GM19025 (cell line): Measurements from ENCODE around the gene FCER1G.

ENCODE experiments used
- ATAC-seq: cut with Tn5 transposase; IDR thresholded peaks from one replicate; pipeline ENCODE4 v1.9.1; 2021; ENCODE audit warnings: mild to moderate bottlenecking, low read depth, moderate library complexity; ENCODE audit not compliant: unreplicated experiment

Gene FCER1G

DNA sequence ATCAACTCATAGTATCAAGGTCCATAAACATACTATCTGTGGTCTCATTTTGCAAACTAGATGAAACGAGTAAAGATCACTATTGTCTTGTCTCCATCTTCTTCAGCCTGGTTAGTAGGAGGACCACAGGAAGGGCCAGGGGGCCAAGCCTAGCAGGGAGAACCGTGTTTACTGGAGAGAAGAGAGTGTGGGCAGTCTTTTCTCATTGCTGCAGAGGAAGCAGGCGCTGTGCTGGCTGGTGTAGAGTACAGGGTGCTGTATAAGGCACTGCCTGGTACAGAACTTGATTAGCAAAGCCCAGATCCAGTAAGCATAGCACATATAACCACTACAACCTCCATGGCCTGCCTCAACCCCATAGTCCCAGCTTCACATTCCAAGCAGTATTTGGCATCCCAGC is 27.8 kb upstream of the FCER1G start:
- no peak for ATAC-seq

DNA sequence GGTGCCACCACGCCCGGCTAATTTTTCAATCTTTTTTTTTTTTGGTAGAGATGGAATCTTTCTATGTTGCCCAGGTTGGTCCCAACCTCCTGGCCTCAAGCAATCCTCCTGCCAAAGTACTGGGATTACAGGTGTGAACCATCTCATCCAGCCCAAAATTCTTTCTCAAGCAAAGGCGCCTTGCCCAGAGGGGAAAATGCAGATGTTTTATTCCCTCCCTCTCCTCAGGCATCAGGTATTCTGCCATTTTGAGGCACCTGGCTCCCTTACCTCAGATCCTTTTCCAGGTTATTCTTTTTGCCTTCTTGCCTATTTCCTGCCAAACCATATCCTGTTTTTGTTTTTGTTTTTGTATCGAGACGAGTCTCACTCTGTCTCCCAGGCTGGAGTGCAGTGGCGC is 26.7 kb upstream of the FCER1G start:
- ATAC-seq = no peak

GRCh38 chr1:161189036-161189435 is 26.1 kb upstream of the FCER1G start:
- ATAC-seq = no peak

DNA sequence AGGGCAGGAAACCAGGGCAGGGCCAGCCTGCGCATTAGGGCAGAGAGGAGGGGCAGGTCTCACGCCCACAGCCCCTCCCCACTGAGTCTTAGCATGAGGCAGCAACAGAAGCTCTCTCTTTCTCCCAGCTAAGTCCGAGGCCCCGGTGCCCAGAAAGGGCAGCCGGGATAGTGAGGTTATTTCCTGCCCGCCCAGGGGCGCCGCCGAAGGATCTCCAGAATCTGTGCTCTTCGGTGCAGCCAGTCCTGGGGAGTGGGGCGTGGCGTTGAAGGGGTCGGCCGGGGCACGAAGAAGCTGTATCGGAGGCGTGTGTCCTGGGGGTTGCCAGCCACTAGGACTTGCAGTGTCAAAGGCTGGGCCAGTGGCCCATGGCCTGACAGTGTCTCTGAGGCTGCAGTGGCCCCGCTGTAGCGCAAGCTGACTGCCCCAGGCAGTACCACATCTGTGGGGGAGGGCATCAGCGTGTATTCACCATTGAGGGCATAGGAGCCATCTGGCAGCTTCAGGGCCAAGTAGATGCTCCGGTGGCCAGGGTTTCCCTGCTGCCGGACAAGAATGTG is 24.1 kb upstream of the FCER1G start:
- ATAC-seq = no peak

DNA sequence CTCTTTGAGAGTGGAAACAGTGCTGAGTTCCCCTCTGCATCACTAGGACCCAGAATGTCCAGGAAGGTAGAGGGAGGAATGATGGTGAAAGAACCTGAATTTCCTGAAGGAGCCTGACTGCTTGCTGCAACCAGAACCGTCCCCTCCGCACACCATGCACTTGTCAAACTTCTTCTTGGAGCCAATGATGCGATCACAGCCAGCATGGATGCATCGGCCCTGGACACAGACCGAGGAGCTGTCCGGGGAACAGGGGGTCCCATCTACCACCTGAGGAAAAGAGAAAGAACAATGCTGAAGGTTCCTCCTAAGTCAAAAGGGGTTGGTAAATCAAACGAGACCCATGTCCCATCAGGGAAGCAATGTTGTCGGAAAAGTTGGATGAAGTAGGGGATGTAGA is 23.1 kb upstream of the FCER1G start:
- ATAC-seq = no peak

DNA sequence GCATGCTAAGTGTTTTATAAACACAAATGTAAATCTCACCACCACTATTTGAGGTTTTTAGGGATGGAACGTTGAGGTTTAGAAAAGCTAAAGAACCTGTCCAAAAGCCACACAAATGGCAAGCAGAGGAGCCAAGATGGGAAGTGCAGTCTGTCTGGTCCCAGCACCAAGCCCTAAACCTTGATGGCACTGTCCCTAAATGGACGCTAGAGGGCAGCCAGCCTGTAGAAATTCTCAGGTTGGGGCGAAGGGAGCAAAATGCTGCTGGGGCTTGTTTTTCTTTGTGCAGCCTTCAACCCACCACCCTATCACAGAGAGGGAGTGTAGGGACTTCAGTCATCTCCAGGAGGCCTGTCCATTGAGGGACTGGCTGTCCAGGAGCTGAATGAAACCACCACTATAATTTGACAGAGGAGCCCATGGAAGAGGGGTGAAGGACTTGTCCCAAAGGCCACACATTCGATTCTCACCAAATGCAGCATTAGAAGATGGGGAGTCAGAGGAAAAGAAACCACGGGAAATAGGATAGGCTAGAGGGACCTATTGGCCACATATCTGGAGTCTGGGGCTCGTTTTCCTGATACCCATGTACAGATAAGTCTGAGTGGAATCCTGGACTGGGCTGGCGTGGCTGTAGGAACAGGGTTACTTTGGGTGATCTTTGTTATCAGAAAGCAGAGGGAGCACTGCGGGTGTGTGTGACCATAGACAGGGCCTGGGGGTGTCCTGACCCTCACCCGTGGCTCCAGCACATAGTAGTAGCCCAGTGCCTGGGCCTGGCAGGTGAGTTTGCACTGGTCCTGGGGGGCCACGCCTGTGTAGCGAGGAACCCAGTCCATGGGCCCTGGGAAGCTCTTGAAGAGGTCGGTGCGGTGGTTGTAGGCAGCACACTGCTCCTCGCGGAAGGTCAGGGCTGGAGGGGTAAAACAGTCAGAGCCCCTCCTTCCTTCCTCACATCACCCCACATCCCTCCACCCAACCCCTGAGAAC is 22.3 kb upstream of the FCER1G start:
- no peak for ATAC-seq

GRCh38 chr1:161193561-161194235 is 21.4 kb upstream of the FCER1G start:
- no peak for ATAC-seq

DNA sequence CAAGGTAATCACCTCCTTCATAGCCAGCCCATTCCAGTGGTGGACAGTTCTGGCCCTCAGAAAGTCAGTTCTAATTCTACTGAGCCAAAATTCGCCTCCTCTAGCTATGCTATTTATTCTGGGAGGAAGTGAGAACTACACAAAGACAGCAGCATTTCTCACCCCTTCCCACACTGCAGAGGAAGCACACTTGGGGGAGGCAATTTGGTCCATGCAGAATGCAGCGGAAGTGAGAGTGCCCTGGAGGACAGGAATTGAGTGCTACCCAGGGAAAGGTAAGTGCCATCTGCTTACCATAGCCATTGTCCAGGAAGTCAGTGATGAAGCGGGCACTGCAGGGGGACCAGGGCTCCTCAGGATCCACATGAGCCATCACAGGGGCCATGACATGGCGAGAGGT is 19.9 kb upstream of the FCER1G start:
- peak; percentile 55 for ATAC-seq

DNA sequence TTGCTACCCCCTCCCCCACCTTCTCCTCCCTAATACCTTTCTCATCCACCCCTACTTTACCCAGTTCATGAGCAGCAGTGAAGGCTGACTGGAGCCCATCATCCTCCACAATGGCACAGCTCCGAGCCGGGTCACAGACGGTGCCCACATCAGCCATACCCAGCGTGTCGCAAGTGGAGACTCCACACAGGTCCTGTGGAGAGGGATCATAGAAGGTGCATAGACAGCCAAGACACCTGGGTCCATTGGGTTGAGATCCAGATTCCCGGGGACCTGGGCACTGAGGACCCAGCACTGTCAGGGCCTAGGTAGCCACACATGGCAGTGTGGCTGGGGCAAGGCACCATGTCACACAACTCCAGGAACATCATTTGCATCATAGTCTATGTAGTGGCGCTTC is 19.0 kb upstream of the FCER1G start:
- no peak for ATAC-seq

GRCh38 chr1:161196521-161197451 is 18.3 kb upstream of the FCER1G start:
- ATAC-seq = no peak

DNA sequence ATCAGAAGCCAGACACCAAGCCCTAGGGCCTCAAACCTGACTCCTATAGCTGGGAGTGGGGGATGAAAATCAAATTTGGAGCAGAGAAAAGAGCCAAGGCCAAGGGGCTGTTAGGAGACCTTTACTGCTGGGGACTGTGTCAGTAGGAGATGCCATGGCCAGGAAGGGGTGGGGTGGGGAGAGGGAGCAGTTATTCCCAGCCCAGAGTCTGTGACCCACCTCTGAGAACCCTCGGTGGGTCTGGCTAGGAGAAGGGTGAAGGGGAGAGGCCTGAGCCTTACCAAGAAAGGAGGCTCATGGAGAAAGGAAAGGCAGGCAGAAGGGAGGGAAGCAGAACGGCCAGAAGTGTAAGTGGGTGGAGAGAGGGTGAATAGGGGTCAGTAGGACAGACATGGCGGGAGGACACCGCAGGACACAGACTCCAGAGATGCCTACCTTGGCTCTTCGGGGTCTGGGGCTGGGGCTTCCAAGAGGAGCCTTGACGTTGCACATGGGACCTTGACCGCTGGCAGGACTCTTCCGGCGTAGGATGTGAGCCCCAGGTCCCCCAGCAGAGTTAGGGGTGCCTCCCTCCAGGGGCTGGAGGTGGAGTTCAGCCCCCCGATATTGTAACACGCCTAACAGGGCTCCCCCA is 17.4 kb upstream of the FCER1G start:
- no peak for ATAC-seq

GRCh38 chr1:161198194-161198896 is 16.8 kb upstream of the FCER1G start:
- no peak for ATAC-seq

GRCh38 chr1:161198897-161199431 is 16.1 kb upstream of the FCER1G start, which contains the start of gene ADAMTS4:
Gene ADAMTS4, minus strand, starts transcription at chr1:161199054. Its CDS starts 427 bp downstream, at chr1:161198627.
- ATAC-seq = no peak

GRCh38 chr1:161199506-161200139 is 15.5 kb upstream of the FCER1G start:
- no peak for ATAC-seq

- ATAC-seq = no peak
Observed at GRCh38 chr1:161200421-161200991, 14.6 kb upstream of the FCER1G start.

DNA sequence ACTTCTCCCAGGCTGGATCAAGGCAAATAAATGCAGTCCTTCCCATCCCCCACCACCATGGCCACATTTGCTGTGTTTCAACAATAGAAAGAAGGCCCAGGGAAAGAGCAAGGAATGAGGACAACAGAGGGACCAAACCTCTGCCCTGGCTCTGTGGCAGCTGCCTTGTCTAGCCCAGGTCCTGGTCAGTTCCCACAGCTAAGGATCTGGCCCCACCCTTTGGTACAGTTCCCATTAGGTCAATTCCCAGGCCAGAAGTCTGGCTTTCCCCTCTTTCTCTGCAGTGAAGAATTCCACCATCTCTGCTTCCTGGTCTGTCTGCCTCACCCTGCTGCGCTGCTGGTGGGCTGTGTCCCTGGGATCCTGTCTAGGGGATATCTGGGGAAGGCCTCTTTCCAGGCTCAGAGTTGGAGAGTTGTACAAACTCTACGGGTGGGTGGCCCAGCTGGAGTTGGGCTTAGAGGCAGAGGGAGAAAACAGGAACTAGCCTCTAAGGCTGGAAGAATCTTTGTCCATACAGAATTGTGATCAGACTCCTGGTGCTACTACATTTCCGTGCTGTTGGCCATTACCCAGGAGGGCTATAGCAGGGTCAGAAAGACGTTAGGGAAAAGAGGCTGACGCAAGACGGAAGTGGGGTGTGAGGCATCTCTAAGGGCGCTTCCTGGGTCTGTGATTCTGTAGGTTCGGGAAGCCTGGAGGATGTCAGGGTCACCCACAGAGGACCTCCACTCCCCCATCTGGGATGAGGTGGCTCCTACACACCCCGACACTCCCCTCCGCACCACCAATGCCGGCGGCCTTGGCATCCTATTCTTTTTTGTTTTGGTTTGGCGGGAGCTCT is 13.9 kb upstream of the FCER1G start:
- no peak for ATAC-seq
